HepG2 (cell line): Measurements from ENCODE around the gene MAN1A1. TPM values are rescaled to one million over a fixed set of nuclear protein-coding genes. Genes with fewer than 3 reads are reported as not detected.

ENCODE experiments used
- ARID2 ChIP-seq: sonication (generic); formaldehyde crosslinking; IDR thresholded peaks from 2 replicates; pipeline ENCODE4 v1.8.1; 2022; ENCODE audit warnings: mild to moderate bottlenecking, missing genetic modification reagents, borderline replicate concordance
- CEBPG ChIP-seq: IDR thresholded peaks from 2 replicates; pipeline ENCODE4 v1.6.1; 2016
- CSRNP1 ChIP-seq: sonication (generic); formaldehyde crosslinking; IDR thresholded peaks from 2 replicates; pipeline ENCODE4 v1.8.1; 2023; ENCODE audit warnings: mild to moderate bottlenecking, missing genetic modification reagents
- FIP1L1 ChIP-seq: fragments of 200-400 bp; formaldehyde crosslinking; IDR thresholded peaks from 2 replicates; pipeline ENCODE4 v1.6.1; 2018; ENCODE audit warnings: low read depth, mild to moderate bottlenecking, low read length, moderate library complexity, borderline replicate concordance; ENCODE audit not compliant: insufficient read depth
- FOXK1 ChIP-seq: sonication (generic); formaldehyde crosslinking; IDR thresholded peaks from 2 replicates; pipeline ENCODE4 v1.4.0; 2020; ENCODE audit warnings: low read depth, missing genetic modification reagents, borderline replicate concordance
- FOXK2 ChIP-seq: fragments of 450-650 bp; IDR thresholded peaks from 2 replicates; pipeline ENCODE4 v1.6.1; 2016
- FOXM1 ChIP-seq: sonication (generic); formaldehyde crosslinking; IDR thresholded peaks from 2 replicates; pipeline ENCODE4 v1.5.0; 2020; ENCODE audit warnings: missing genetic modification reagents
- GATAD1 ChIP-seq: IDR thresholded peaks from 2 replicates; pipeline ENCODE4 v1.6.1; 2016; ENCODE audit warnings: missing genetic modification reagents, missing compliant biosample characterization
- HNRNPUL1 ChIP-seq: fragments of 200-400 bp; formaldehyde crosslinking; IDR thresholded peaks from 2 replicates; pipeline ENCODE4 v1.6.1; 2017; ENCODE audit warnings: low read depth, mild to moderate bottlenecking, low read length, moderate library complexity
- MIER2 ChIP-seq: IDR thresholded peaks from 2 replicates; pipeline ENCODE4 v1.6.1; 2016; ENCODE audit warnings: missing biosample characterization, missing genetic modification reagents
- PHF21A ChIP-seq: sonication (generic); formaldehyde crosslinking; IDR thresholded peaks from 2 replicates; pipeline ENCODE4 v1.5.0; 2020; ENCODE audit warnings: mild to moderate bottlenecking, missing genetic modification reagents
- SCMH1 ChIP-seq: sonication (generic); formaldehyde crosslinking; IDR thresholded peaks from 2 replicates; pipeline ENCODE4 v1.9.0; 2021; ENCODE audit warnings: missing genetic modification reagents, mild to moderate bottlenecking, borderline replicate concordance
- SIX4 ChIP-seq: sonication (generic); formaldehyde crosslinking; IDR thresholded peaks from 2 replicates; pipeline ENCODE4 v1.4.0; 2020; ENCODE audit warnings: missing genetic modification reagents
- SMAD3 ChIP-seq: sonication (generic); formaldehyde crosslinking; IDR thresholded peaks from 2 replicates; pipeline ENCODE4 v1.4.0; 2020; ENCODE audit warnings: missing genetic modification reagents
- SOX13 ChIP-seq, 3 experiments: fragments of 450-650 bp in 1 of 3; sonication (generic) in 1 of 3; formaldehyde crosslinking in 1 of 3; IDR thresholded peaks in 2 of 3; conservative IDR thresholded peaks in 1 of 3; 2 replicates each; pipeline versions ENCODE4 v1.5.0 to v1.6.1; 2016 to 2020; ENCODE audit warnings: antibody characterized with exemption in 1 of 3, mild to moderate bottlenecking in 1 of 3, missing compliant biosample characterization in 1 of 3, missing genetic modification reagents in 1 of 3, moderate library complexity in 1 of 3
- TARDBP ChIP-seq: sonication (generic); formaldehyde crosslinking; IDR thresholded peaks from 2 replicates; pipeline ENCODE4 v1.8.0; 2022; ENCODE audit warnings: mild to moderate bottlenecking, missing genetic modification reagents
- TCF7 ChIP-seq: sonication (generic); IDR thresholded peaks from 2 replicates; pipeline ENCODE4 v1.6.1; 2016; ENCODE audit warnings: antibody characterized with exemption, low read depth
- TCF7L2 ChIP-seq: IDR thresholded peaks from 2 replicates; pipeline ENCODE4 v1.6.1; 2011; ENCODE audit warnings: mild to moderate bottlenecking, low read depth, low read length, moderate library complexity
- ZBTB7B ChIP-seq: sonication (generic); formaldehyde crosslinking; IDR thresholded peaks from 2 replicates; pipeline ENCODE4 v1.4.0; 2020; ENCODE audit warnings: missing genetic modification reagents
- ZNF143 ChIP-seq: sonication (generic); formaldehyde crosslinking; IDR thresholded peaks from 2 replicates; pipeline ENCODE4 v1.4.0; 2020; ENCODE audit warnings: missing genetic modification reagents
- ZNF30 ChIP-seq: sonication (generic); formaldehyde crosslinking; IDR thresholded peaks from 2 replicates; pipeline ENCODE4 v1.5.0; 2020; ENCODE audit warnings: mild to moderate bottlenecking, missing genetic modification reagents
- ZNF644 ChIP-seq: IDR thresholded peaks from 2 replicates; pipeline ENCODE4 v1.6.1; 2016; ENCODE audit warnings: low read depth
- ZNF674 ChIP-seq: sonication (generic); formaldehyde crosslinking; IDR thresholded peaks from 2 replicates; pipeline ENCODE4 v1.5.0; 2020; ENCODE audit warnings: low read depth, mild to moderate bottlenecking, missing genetic modification reagents
- ZNF703 ChIP-seq: sonication (generic); formaldehyde crosslinking; IDR thresholded peaks from 2 replicates; pipeline ENCODE4 v1.5.1; 2020; ENCODE audit warnings: missing genetic modification reagents, mild to moderate bottlenecking, moderate library complexity, borderline replicate concordance
- ZNF749 ChIP-seq: sonication (generic); formaldehyde crosslinking; IDR thresholded peaks from 2 replicates; pipeline ENCODE4 v1.8.0; 2022; ENCODE audit warnings: mild to moderate bottlenecking, missing genetic modification reagents, moderate library complexity, borderline replicate concordance
- ZNF75D ChIP-seq: sonication (generic); formaldehyde crosslinking; IDR thresholded peaks from 2 replicates; pipeline ENCODE4 v1.8.1; 2023; ENCODE audit warnings: missing genetic modification reagents, mild to moderate bottlenecking, borderline replicate concordance
- ZNF773 ChIP-seq: sonication (generic); formaldehyde crosslinking; IDR thresholded peaks from 2 replicates; pipeline ENCODE4 v1.4.0; 2020; ENCODE audit warnings: missing genetic modification reagents, borderline replicate concordance
- ZNF841 ChIP-seq: sonication (generic); formaldehyde crosslinking; IDR thresholded peaks from 2 replicates; pipeline ENCODE4 v1.8.1; 2023; ENCODE audit warnings: missing genetic modification reagents, borderline replicate concordance
- polyA plus RNA-seq, 8 experiments: library from polyadenylated mRNA; depleted of rRNA in 3 of 8; stranded (reverse) in 7 of 8; unstranded in 1 of 8; fragments of >200 nt; fragmentation: Illumina TruSeq in 4 of 8; extraction: Trizol in 4 of 8; gene quantifications; 2 replicates each; pipeline versions ENCODE4 v1.2.1 to v1.2.3, GENCODE V29; 2011 to 2016; ENCODE audit warnings: low read depth in 4 of 8, missing spikeins in 1 of 8, mixed read lengths in 1 of 8; ENCODE audit not compliant: insufficient read depth in 1 of 8
- total RNA-seq, 5 experiments: library from RNA; depleted of rRNA; stranded (reverse); fragments of >200 nt; fragmentation: Illumina TruSeq; extraction: Trizol; gene quantifications; 2 replicates each; pipeline ENCODE4 v1.2.3, GENCODE V29; 2016; ENCODE audit warnings: low read depth in 1 of 5
- TF ChIP-seq, protein P1 (sequence below): sonication (generic); formaldehyde crosslinking; IDR thresholded peaks from 2 replicates; pipeline ENCODE4 v1.5.0; 2020; ENCODE audit warnings: mild to moderate bottlenecking, missing genetic modification reagents
- TF ChIP-seq, protein P2 (sequence below): sonication (generic); formaldehyde crosslinking; conservative IDR thresholded peaks from 2 replicates; pipeline ENCODE4 v1.5.0; 2020; ENCODE audit warnings: missing genetic modification reagents

Gene MAN1A1
- total and polyA plus RNA-seq, 2 of the 13 experiments (the other 11 are each of a cell fraction or from before 2014, with no cell fraction given), result 156 to 236 TPM

GRCh38 chr6:119297049-119297448, 52.5 kb downstream of the MAN1A1 start (continued):
- no peak for TF ChIP-seq SCMH1 (CRISPR knock-in tag)
- 0 out of 2 replicates have a peak, but pooled peaks have one; percentile 31 for TF ChIP-seq FOXK1 (CRISPR knock-in tag)
- no peak for TF ChIP-seq ARID2 (CRISPR knock-in tag)
- TF ChIP-seq PHF21A (CRISPR knock-in tag), result 0 out of 2 replicates have a peak, but pooled peaks have one; percentile 41
- TF ChIP-seq ZNF841, result no peak
- TF ChIP-seq SOX13 (IDR thresholded peaks at IDR 0.05), result no peak
- TF ChIP-seq SOX13 (CRISPR knock-in tag; conservative IDR thresholded peaks at IDR 0.05 in 1 of 2, IDR thresholded peaks at IDR 0.05 in 1 of 2), result peak in 1 of 2 experiments; percentile 25; a peak in 1 of 4 replicates
- no peak for TF ChIP-seq TCF7
- no peak for TF ChIP-seq SIX4 (CRISPR knock-in tag)
- 0 out of 2 replicates have a peak, but pooled peaks have one; percentile 57 for TF ChIP-seq ZNF644 (CRISPR knock-in tag)
- peak; percentile 58; the same call in 1 of the 2 replicates for TF ChIP-seq TARDBP
- TF ChIP-seq CSRNP1 (CRISPR knock-in tag), result peak; percentile 55; the same call in 1 of the 2 replicates
- TF ChIP-seq, protein P1, sequence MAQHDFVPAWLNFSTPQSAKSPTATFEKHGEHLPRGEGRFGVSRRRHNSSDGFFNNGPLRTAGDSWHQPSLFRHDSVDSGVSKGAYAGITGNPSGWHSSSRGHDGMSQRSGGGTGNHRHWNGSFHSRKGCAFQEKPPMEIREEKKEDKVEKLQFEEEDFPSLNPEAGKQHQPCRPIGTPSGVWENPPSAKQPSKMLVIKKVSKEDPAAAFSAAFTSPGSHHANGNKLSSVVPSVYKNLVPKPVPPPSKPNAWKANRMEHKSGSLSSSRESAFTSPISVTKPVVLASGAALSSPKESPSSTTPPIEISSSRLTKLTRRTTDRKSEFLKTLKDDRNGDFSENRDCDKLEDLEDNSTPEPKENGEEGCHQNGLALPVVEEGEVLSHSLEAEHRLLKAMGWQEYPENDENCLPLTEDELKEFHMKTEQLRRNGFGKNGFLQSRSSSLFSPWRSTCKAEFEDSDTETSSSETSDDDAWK (CRISPR knock-in tag), result no peak
- TF ChIP-seq ZNF75D (CRISPR knock-in tag), result no peak
- TF ChIP-seq FOXK2, result no peak
- no peak for TF ChIP-seq ZNF30 (CRISPR knock-in tag)
- peak; percentile 79 for TF ChIP-seq CEBPG
- TF ChIP-seq ZNF749 (CRISPR knock-in tag), result no peak
- no peak for TF ChIP-seq ZNF674 (CRISPR knock-in tag)
- TF ChIP-seq FOXM1 (CRISPR knock-in tag), result no peak
- no peak for TF ChIP-seq TCF7L2
- TF ChIP-seq ZNF143 (CRISPR knock-in tag), result no peak
- TF ChIP-seq SMAD3 (CRISPR knock-in tag), result no peak
- TF ChIP-seq, protein P2, sequence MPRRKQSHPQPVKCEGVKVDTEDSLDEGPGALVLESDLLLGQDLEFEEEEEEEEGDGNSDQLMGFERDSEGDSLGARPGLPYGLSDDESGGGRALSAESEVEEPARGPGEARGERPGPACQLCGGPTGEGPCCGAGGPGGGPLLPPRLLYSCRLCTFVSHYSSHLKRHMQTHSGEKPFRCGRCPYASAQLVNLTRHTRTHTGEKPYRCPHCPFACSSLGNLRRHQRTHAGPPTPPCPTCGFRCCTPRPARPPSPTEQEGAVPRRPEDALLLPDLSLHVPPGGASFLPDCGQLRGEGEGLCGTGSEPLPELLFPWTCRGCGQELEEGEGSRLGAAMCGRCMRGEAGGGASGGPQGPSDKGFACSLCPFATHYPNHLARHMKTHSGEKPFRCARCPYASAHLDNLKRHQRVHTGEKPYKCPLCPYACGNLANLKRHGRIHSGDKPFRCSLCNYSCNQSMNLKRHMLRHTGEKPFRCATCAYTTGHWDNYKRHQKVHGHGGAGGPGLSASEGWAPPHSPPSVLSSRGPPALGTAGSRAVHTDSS (CRISPR knock-in tag), result no peak
- TF ChIP-seq MIER2 (CRISPR knock-in tag), result no peak
- TF ChIP-seq ZNF703 (CRISPR knock-in tag), result no peak
- no peak for TF ChIP-seq HNRNPUL1
- TF ChIP-seq FIP1L1, result no peak
- no peak for TF ChIP-seq GATAD1 (CRISPR knock-in tag)
- no peak for TF ChIP-seq ZBTB7B (CRISPR knock-in tag)
- TF ChIP-seq ZNF773 (CRISPR knock-in tag), result no peak
